ENCODE data around the gene TLE5. TPM values are rescaled to one million over a fixed set of nuclear protein-coding genes. Genes with fewer than 3 reads are reported as not detected.
"Not testable (repeated sequence)": the region's sequence is repeated elsewhere in the genome, so short reads cannot be mapped to it uniquely, and the experiment has no call there.

TLE5 gene
- polyA plus RNA-seq, 1 donor from 2014 or later, result 443 TPM

DNA sequence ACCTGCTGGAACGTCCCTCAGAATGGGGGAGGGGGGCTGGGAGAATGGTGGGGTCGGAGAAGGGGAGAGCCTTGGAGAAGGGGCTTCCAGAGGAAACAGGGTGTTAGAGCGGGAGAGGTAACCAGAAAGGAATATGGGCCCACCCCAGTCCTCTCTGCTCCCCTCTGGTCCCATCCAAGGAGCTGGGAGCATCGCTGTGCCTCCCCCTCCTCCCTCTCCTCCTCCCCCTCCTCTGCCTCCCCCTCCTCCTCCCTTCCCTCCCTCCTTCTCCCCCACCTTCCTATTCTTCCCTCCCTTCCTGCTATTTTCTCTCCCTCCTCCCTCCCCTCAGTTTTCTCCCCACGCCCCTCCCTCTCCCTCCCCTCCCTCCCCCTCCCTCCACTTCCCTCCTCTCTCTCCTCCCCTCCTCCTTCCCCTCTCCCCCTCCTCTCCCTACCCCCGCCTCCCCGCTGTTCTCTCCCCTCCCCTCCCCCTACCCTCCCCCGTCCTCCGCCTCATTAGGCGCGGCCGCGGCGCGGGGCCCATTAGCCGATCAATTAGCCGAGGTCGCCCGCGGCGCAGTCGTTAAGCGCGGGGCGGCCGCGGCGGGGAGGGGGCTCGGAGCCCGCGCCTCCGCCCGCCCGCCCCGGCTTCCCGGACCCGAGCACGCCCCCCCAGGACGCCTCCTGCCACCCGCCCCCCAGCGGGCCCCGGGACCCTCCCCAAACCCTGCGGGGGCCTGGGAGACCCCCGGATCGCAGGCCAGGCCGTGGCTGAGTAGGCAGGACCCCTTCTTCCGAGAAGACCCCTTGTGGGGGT, 15.4 kb downstream of the TLE5 start:
- Mint-ChIP-seq H3K9me3 (no peaks in the 10 kb centered on the region), H3K27me3 (peaks cover 8% of the 10 kb centered on the region), H3K36me3 (no peaks in the 10 kb centered on the region), H3K4me3 (peak overlapping the region; percentile 77 to 95 (median 88)), H3K27ac (peak overlapping the region in 1 of 3 donors; percentile 82), H3K4me1 (peaks cover 15 to 22% (median 16%) of the 10 kb centered on the region in 3 donors)

DNA sequence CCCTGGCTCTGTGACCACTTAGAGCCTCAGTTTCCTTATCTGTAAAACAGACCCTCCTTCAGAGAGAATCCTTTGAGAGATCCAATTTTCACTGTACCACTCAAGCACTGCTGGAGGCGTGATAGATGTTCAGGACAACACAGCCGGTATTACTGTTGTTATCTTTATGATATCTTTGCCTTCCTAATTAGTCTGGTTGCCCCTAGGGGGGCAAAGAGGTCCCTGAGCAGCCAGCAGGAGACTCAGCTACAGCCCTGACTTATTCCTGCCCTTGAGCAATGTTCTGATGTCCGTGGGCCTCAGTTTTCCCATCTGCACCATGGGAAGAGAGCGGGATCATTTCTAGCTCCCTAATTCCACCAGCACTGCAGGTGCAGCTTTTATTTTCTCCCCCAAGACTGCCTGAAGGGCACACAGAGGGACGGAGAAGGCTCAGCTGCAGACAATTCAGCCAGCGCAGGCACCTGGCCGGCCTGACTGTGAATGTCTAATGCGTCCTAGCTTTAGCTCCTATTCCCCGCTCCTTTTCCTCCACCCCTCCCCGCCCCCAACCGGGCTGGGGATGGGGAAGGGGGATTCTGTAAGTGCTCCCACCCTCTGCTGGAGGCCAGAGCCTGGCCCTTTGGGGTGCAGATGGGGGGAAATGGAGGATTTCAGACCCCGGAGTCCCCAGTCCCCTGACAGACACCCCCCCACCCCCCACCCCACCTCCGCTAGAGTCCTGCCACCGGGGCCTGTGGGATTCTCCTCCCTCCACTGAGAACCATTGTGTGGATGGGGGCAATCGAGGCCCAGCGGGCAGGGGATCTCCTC, 16.2 kb downstream of the TLE5 start:
- Mint-ChIP-seq H3K4me1 (peaks cover 15 to 22% (median 16%) of the 10 kb centered on the region in 3 donors), H3K27ac (no peak overlapping the region), H3K4me3 (peak overlapping the region in 3 of 4 donors; percentile 72 to 77 (median 75)), H3K36me3 (no peaks in the 10 kb centered on the region), H3K27me3 (peaks cover 13% of the 10 kb centered on the region), H3K9me3 (no peaks in the 10 kb centered on the region)

DNA sequence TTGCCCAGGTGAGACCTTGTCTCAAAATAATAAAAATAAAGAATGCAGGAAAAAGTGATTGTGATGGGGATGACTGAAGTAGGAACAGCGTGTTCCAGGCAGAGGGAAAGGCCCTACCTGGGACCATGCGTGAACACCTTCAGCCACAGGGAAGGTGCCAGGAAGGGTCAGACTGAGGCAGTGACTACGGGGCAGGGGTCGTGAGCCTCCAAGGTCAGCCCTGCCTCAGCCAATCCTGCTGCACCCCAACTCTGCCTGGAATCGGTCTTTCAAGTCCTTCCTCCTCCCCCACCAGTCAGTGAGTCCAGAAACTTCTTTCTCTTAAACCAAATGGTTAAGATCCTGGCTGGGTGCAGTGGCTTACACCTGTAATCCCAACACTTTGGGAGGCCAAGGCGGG, 17.1 kb downstream of the TLE5 start:
- Mint-ChIP-seq H3K4me1 (peaks cover 15 to 26% (median 16%) of the 10 kb centered on the region in 3 donors), H3K27me3 (peaks cover 13% of the 10 kb centered on the region), H3K9me3 (no peaks in the 10 kb centered on the region), H3K27ac (no peak overlapping the region), H3K4me3 (peak overlapping the region in 1 of 4 donors; percentile 39), H3K36me3 (no peaks in the 10 kb centered on the region)

DNA sequence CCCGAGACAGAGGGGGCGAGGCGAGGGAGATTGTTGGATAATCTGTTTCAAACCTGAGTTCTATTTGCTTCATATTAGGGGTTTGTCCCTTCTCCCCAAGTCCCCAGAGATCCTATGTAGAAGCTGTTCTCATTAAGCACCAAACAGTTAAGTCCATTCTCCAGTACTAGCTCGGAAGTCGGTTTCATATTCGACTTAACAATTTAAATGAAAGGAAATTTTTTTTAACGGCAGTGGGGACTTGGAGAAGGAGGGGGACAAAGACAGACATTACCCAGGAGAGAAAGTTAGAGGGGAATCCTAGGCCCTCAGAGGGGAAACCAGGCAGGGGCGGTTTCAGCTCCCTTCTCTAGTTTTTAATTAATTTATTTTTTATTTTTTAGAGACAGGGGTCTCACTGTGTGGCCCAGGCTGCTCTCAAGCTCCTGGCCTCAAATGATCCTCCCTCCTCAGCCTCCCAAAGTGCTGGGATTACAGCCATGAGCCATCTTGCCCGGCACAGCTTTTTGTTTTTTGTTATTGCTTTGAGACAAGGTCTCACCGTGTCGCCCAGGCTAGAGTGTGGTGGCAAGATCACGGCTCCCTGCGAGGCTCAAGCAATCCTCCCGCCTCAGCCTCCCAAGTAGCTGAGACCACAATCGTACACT, 19.6 kb downstream of the TLE5 start:
- H3K36me3 Mint-ChIP-seq, result no peaks in the 10 kb centered on the region
- H3K9me3 Mint-ChIP-seq, result no peaks in the 10 kb centered on the region
- peaks cover 9 to 19% (median 9%) of the 10 kb centered on the region in 3 donors for H3K4me1 Mint-ChIP-seq
- no peak overlapping the region for H3K4me3 Mint-ChIP-seq
- H3K27me3 Mint-ChIP-seq, result peaks cover 12% of the 10 kb centered on the region
- no peak overlapping the region for H3K27ac Mint-ChIP-seq

DNA sequence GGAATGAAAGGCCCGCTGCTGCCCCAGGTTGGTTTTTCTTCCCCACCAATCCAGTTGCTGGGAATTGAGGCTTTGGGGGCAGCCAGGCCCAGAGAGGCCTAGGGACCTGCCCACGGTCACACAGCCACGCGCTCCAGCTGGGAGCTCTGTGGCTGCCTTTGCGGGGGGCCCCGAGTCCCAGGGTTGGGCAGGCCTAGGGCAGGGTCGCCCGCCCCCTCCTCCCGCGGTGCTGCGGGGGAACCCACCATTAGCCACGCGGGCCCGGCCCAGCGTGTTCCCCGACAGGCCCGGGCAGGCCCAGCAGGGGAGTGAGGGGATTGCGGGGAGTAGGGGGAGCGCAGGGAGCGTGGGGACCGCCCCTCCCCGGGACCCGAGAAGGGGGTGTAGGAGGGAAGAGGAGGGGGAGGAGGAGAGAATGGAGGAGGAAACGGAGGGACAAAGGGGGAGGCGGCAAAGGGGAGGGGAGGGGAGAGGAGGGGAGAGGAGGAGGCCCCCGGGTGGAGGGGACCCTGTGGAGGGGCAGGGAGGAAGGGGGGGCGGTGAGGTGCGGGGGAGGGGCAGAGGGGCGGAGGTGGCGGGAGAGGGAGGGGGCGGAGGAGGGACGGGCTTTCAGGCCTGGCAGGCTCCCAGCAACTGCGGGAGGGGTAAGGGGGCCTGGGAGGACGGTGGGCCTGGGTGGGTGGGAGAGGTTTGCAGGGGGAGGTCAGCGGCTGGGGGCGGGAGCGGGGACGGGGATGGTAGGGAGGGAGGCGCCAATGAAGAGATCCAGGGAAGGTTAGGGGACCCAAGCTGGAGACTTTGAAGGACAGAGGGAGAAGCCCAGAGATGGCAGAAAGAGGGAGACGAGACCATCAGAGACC, 20.3 kb downstream of the TLE5 start:
- Mint-ChIP-seq H3K4me1 (peaks cover 5 to 15% (median 6%) of the 10 kb centered on the region in 3 donors), H3K27me3 (peaks cover 12% of the 10 kb centered on the region)

DNA sequence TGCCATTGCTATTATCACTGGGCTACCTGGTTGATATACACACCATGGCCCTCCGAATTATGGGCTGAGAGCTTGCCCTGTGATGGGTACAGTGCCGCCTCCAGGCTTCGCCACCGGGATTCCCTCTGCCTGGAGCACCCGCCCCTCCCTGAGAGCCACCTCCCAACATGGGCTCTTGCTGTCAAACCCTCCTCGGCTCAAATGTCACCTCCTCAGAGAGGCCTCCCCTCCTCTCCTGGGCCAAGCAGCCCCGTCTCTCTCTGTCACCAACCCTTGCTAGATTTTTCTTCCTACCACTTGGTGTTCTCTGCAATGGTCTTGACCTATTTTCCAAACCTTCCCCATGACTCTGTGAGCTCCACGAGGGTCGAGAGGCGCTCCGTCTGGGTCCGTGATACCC, 21.0 kb downstream of the TLE5 start:
- H3K4me1 Mint-ChIP-seq, result peaks cover 6 to 15% (median 6%) of the 10 kb centered on the region in 3 donors

More for the DNA sequence above, 20.3 kb downstream of the TLE5 start:
- Mint-ChIP-seq H3K36me3 (no peaks in the 10 kb centered on the region), H3K4me3 (peak overlapping the region in 1 of 4 donors; percentile 17), H3K9me3 (no peaks in the 10 kb centered on the region), H3K27ac (peak overlapping the region in 1 of 3 donors; percentile 60)

DNA sequence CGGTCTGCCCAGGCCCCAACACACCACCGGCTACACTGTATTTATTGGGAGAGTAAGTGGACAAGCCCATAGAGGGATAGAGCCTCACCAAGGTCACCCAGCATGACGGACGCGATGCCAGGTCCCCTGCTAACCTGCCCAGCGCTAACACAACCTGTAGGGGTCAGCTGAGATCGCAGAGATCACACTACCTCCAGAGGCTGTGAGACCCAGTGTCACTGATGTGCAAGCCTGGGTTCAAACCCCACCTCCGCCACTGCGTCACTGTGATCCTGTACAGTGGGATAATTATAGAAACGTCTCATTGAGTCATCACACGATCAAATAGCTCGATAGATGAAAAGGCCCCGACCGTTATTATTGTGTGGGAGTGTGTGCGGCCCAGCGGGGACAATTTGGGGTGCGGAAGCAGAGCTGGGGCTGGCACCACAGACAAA, 22.6 kb downstream of the TLE5 start:
- no peaks in the 10 kb centered on the region for H3K9me3 Mint-ChIP-seq
- H3K27me3 Mint-ChIP-seq, result peaks cover 14% of the 10 kb centered on the region
- no peaks in the 10 kb centered on the region for H3K36me3 Mint-ChIP-seq
- H3K4me3 Mint-ChIP-seq, result peak overlapping the region in 2 of 4 donors; percentile 5 to 59
- H3K4me1 Mint-ChIP-seq, result peaks cover 12 to 16% (median 13%) of the 10 kb centered on the region in 3 donors
- H3K27ac Mint-ChIP-seq, result peak overlapping the region in 2 of 3 donors; percentile 66 to 82

More for the DNA sequence above, 21.0 kb downstream of the TLE5 start:
- H3K27me3 Mint-ChIP-seq, result peaks cover 12% of the 10 kb centered on the region
- H3K27ac Mint-ChIP-seq, result peak overlapping the region in 1 of 3 donors; percentile 60
- no peaks in the 10 kb centered on the region for H3K36me3 Mint-ChIP-seq
- no peaks in the 10 kb centered on the region for H3K9me3 Mint-ChIP-seq
- peak overlapping the region in 2 of 4 donors; percentile 17 to 49 for H3K4me3 Mint-ChIP-seq

DNA sequence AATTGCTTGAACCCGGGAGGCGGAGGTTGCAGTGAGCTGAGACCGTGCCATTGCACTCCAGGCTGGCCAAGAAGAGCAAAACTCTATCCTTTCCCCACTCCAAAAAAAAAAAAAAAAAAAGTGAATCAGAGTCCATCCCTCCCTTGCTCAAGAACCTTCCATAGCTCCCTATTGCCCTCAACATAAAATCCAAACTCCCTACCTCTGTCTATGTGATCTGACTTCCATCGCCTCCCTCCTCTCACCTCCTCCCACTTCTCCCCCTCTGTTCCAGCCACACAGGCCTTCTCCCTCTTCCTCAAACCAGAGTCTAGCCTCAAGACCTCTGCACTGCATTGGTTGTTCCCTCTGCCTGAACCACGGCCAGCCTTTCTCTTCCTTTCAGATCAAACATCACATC, 23.2 kb downstream of the TLE5 start:
- peaks cover 18% of the 10 kb centered on the region for H3K27me3 Mint-ChIP-seq
- H3K36me3 Mint-ChIP-seq, result no peaks in the 10 kb centered on the region
- peak overlapping the region in 3 of 4 donors; percentile 5 to 79 (median 59) for H3K4me3 Mint-ChIP-seq
- H3K4me1 Mint-ChIP-seq, result peaks cover 12 to 16% (median 13%) of the 10 kb centered on the region in 3 donors
- peak overlapping the region in 1 of 3 donors; percentile 66 for H3K27ac Mint-ChIP-seq
- no peaks in the 10 kb centered on the region for H3K9me3 Mint-ChIP-seq

DNA sequence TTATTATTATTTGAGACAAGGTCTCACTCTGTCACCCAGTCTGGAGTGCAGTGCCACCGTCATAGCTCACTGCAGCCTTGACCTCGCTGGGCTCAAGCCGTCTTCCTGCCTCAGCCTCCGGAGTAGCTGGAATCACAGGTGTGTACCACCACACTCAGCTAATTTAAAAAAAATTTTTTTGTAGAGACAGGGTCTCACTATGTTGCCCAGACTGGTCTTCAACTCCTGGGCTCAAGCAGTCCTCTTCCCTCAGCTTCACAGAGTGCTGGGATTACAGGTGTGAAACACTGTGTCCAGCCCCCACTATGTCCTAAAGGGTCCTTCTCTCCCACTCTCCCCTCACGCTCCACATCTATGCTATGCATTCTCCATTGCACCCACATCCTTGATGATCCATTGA, 24.1 kb downstream of the TLE5 start:
- peak overlapping the region in 1 of 4 donors; percentile 19 for H3K4me3 Mint-ChIP-seq
- H3K36me3 Mint-ChIP-seq, result no peaks in the 10 kb centered on the region
- peaks cover 19% of the 10 kb centered on the region for H3K27me3 Mint-ChIP-seq
- H3K27ac Mint-ChIP-seq, result no peak overlapping the region
- H3K9me3 Mint-ChIP-seq, result no peaks in the 10 kb centered on the region
- H3K4me1 Mint-ChIP-seq, result peaks cover 12 to 16% (median 13%) of the 10 kb centered on the region in 3 donors

DNA sequence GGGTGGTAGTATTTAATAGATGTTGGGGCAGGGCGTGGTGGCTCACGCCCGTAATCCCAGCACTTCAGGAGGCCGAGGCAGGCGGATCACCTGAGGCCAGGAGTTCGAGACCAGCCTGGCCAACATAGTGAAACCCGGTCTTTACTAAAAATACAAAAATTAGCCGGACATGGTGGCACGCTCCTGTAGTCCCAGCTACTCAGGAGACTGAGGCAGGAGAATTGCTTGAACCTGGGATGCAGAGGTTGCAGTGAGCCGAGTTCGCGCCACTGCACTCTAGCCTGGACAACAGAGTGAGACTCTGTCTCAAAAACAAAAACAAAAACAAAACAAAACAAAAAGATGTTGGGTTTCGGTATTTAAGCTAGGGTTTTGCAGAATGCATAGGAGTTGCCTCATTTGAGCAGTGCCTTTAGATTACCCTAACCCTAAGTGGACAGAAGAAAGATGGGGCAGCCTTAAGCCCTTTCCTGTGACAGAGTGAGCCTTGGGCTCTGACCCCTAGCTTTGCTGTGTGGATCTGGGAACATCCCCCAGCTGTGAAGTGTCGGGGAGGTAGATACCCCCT, 25.2 kb downstream of the TLE5 start:
- H3K36me3 Mint-ChIP-seq, H3K4me1 Mint-ChIP-seq, H3K9me3 Mint-ChIP-seq: not testable (repeated sequence)
- Mint-ChIP-seq H3K27ac (peak overlapping the region; percentile 76 to 95 (median 95)), H3K4me3 (peak overlapping the region; percentile 60 to 90 (median 82)), H3K27me3 (peaks cover 25% of the 10 kb centered on the region)

DNA sequence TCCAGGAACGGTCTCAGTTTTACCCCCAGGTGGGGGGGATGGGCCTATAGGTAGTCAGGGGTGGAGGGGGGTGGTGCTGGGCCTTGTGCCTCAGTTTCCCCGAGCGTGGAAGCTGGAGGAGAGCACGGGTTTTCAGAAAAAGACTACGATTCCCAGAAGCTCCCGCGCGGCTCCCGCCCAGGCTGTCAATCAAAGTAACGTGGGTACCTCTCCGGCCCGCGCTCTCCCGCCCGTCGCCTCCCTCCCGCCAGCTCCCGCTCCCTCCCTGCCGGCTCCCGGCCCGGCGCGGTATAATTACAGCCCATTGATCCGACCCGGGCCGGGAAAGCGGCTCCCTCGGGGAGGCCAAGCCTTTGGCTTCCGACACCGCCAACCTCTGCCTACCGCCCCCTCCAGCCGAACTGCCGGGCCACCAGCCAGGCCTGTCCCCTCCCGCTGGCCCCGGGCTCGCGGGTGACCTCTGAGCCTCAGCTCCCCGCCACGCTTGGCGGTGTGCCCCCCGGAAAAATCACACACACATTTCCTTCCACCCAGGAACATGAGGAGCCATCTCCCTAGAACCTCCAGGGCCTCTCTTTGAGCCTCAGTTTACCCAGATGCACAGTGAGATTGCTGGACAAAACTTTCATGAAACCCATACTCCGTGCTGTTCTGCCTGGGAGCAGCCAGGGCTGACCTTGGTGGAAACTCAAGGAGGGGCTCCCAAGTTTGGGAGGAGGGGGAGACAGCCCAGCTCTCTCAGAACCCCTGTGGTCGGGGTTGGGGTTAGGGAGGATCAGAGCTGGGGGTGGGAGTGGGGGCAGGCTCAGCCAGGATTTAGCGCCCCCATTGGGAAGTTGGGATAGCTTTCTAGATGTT, 25.9 kb downstream of the TLE5 start:
- Mint-ChIP-seq H3K4me1 (peaks cover 9 to 10% (median 10%) of the 10 kb centered on the region in 3 donors), H3K9me3 (peaks cover 0 to 5% (median 0%) of the 10 kb centered on the region in 3 donors), H3K27ac (peak overlapping the region; percentile 95), H3K4me3 (peak overlapping the region; percentile 90 to 98 (median 94)), H3K36me3 (no peaks in the 10 kb centered on the region), H3K27me3 (peaks cover 25% of the 10 kb centered on the region)

DNA sequence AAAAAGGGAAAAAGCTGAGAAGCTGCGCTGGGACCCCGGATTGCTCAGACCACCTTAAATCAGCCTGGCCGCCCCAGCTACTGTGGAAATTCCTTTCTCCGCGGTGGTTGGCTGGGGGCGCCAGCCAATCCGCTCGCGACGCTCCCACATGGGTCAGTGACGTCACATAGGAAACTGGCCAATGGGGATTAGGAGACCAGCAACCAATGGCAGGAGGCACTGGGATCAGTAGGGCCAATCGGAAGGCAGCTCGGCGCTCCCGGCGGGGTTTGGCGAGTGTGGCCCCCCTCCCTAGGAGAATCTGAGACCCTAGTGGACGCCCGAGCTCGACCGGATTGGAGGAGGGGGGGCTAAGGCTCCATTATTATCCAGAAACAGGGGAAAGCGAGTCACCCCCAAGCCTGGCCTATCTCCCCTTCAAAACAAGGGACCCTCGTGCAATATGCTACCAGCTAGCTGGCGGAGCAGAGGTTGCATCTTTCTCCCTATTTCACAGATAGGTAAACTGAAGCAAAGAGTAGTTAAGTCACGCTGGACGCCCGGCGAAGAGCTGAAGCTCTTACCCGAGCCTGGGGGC, 26.7 kb downstream of the TLE5 start:
- peak overlapping the region; percentile 95 for H3K27ac Mint-ChIP-seq
- peak overlapping the region; percentile 90 to 98 (median 94) for H3K4me3 Mint-ChIP-seq
- H3K36me3 Mint-ChIP-seq, result no peaks in the 10 kb centered on the region
- peaks cover 8 to 10% (median 9%) of the 10 kb centered on the region in 3 donors for H3K4me1 Mint-ChIP-seq
- H3K9me3 Mint-ChIP-seq, result peaks cover 0 to 5% (median 0%) of the 10 kb centered on the region in 3 donors
- H3K27me3 Mint-ChIP-seq, result peaks cover 29% of the 10 kb centered on the region

Measured in IgD-negative memory B cell (primary cell).